ENCODE measurements around the gene SPSB4.

DNA sequence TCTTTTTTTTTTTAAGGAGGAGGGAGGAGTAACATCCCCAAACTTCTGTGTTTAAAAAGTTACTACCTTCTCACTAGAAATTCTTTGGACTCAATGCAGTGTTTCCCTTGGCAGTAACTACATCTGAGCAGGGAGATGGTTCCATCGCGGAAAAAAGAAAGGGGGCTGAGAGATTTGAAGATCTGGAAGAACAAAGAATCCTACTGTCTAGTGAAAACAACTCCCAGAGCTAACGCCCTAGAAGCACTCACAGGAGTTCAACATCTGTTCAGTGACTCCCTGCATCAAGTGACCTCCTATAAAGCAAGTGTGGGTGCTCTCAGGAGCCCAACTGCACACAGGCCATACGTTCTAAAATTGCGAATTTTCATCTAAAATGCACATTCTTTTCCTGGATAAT, 113.7 kb downstream of the SPSB4 start:
- TF ChIP-seq, protein P1, sequence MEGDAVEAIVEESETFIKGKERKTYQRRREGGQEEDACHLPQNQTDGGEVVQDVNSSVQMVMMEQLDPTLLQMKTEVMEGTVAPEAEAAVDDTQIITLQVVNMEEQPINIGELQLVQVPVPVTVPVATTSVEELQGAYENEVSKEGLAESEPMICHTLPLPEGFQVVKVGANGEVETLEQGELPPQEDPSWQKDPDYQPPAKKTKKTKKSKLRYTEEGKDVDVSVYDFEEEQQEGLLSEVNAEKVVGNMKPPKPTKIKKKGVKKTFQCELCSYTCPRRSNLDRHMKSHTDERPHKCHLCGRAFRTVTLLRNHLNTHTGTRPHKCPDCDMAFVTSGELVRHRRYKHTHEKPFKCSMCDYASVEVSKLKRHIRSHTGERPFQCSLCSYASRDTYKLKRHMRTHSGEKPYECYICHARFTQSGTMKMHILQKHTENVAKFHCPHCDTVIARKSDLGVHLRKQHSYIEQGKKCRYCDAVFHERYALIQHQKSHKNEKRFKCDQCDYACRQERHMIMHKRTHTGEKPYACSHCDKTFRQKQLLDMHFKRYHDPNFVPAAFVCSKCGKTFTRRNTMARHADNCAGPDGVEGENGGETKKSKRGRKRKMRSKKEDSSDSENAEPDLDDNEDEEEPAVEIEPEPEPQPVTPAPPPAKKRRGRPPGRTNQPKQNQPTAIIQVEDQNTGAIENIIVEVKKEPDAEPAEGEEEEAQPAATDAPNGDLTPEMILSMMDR (IDR thresholded peaks at IDR 0.05; ENCODE audit: insufficient read depth, low read length, poor library complexity, severe bottlenecking), result no peak
- TF ChIP-seq EZH2phosphoT487 (conservative IDR thresholded peaks at IDR 0.05; ENCODE audit: low read length), result no peak
